ENCODE results near the gene RNU1-4.
"Not testable (repeated sequence)": the region's sequence is repeated elsewhere in the genome, so short reads cannot be mapped to it uniquely, and the experiment has no call there.

- not testable (repeated sequence) for TF ChIP-seq TCF12 (IDR thresholded peaks at IDR 0.05); POLR2AphosphoS5 (IDR thresholded peaks at IDR 0.05; ENCODE audit: low read depth, low read length)
- TF ChIP-seq, protein P1, sequence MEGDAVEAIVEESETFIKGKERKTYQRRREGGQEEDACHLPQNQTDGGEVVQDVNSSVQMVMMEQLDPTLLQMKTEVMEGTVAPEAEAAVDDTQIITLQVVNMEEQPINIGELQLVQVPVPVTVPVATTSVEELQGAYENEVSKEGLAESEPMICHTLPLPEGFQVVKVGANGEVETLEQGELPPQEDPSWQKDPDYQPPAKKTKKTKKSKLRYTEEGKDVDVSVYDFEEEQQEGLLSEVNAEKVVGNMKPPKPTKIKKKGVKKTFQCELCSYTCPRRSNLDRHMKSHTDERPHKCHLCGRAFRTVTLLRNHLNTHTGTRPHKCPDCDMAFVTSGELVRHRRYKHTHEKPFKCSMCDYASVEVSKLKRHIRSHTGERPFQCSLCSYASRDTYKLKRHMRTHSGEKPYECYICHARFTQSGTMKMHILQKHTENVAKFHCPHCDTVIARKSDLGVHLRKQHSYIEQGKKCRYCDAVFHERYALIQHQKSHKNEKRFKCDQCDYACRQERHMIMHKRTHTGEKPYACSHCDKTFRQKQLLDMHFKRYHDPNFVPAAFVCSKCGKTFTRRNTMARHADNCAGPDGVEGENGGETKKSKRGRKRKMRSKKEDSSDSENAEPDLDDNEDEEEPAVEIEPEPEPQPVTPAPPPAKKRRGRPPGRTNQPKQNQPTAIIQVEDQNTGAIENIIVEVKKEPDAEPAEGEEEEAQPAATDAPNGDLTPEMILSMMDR (IDR thresholded peaks at IDR 0.05): not testable (repeated sequence)
These were observed 47.4 kb downstream of the RNU1-4 start for GRCh38 chr1:16787711-16788110.

Measured in SK-N-SH (cell line).